IMR-90 (cell line): Measurements from ENCODE around the gene CCNT2. TPM values are rescaled to one million over a fixed set of nuclear protein-coding genes. Genes with fewer than 3 reads are reported as not detected.

Source experiments
- ATAC-seq: fragments of 200-7000 bp; cut with Tn5 transposase; 2 replicates; pipeline ENCODE4 v1.9.1; 2020; ENCODE audit warnings: low read depth, mild to moderate bottlenecking, moderate library complexity
- BruUV-seq: library from RNA; stranded (reverse); fragments of 400-500 nt; replicated peaks from 2 replicates; lab custom pipeline; 2021; lab: Mats Ljungman, UMichigan
- CTCF ChIA-PET: fragments of 300-600 bp; formaldehyde crosslinking; extraction: SDS; loops from one replicate; lab custom pipeline; 2021; ENCODE audit warnings: antibody characterized with exemption; lab: Yijun Ruan, JAX
- POLR2A ChIA-PET: fragments of 300-600 bp; sonication (Branson Sonifier 250); formaldehyde crosslinking; loops from one replicate; lab custom pipeline; 2022; ENCODE audit warnings: antibody characterized with exemption; ENCODE audit not compliant: unreplicated experiment; lab: Charles Lee
- DNase-seq: peaks from one replicate; pipeline ENCODE4 v3.0.0; 2013
- H2AFZ ChIP-seq: replicated peaks from 2 replicates; pipeline ENCODE3; 2013; ENCODE audit warnings: low read length, mild to moderate bottlenecking; ENCODE audit not compliant: poor library complexity
- H2AK5ac ChIP-seq: 2 replicates; pipeline ENCODE4 v1.6.1; 2013; ENCODE audit warnings: low read depth, low read length, inconsistent platforms
- H2AK9ac ChIP-seq: replicated peaks from 2 replicates; pipeline ENCODE3; 2013; ENCODE audit warnings: mild to moderate bottlenecking, low read depth, low read length, moderate library complexity; ENCODE audit not compliant: poor library complexity
- H2BK120ac ChIP-seq: 2 replicates; pipeline ENCODE4 v1.6.1; 2013; ENCODE audit warnings: low read depth, low read length, inconsistent platforms
- H2BK15ac ChIP-seq: 3 replicates; pipeline ENCODE4 v1.6.1; 2013; ENCODE audit warnings: low read depth, low read length, inconsistent platforms
- H2BK20ac ChIP-seq: 2 replicates; pipeline ENCODE4 v1.6.1; 2013; ENCODE audit warnings: low read depth, mild to moderate bottlenecking, inconsistent platforms, low read length, moderate library complexity
- H2BK5ac ChIP-seq: 2 replicates; pipeline ENCODE4 v1.6.1; 2013; ENCODE audit warnings: mild to moderate bottlenecking, low read depth, low read length, inconsistent platforms; ENCODE audit not compliant: poor library complexity, severe bottlenecking
- H3K14ac ChIP-seq: replicated peaks from 2 replicates; pipeline ENCODE4 v1.6.1; 2013; ENCODE audit warnings: low read depth, low read length, inconsistent platforms
- H3K18ac ChIP-seq: 2 replicates; pipeline ENCODE4 v1.6.1; 2013; ENCODE audit warnings: low read depth, low read length, control low read depth
- H3K23ac ChIP-seq: 2 replicates; pipeline ENCODE4 v1.6.1; 2013; ENCODE audit warnings: low read depth, low read length, inconsistent platforms
- H3K27ac ChIP-seq: 2 replicates; pipeline ENCODE4 v1.5.1; 2013; ENCODE audit warnings: mild to moderate bottlenecking, control low read depth, low read length; ENCODE audit not compliant: insufficient read depth
- H3K27me3 ChIP-seq: 2 replicates; pipeline ENCODE4 v1.6.1; 2013; ENCODE audit warnings: low read length; ENCODE audit not compliant: control insufficient read depth, insufficient read depth
- H3K36me3 ChIP-seq: 2 replicates; pipeline ENCODE4 v1.6.1; 2013; ENCODE audit warnings: low read length, mixed read lengths; ENCODE audit not compliant: control insufficient read depth, insufficient read depth
- H3K4ac ChIP-seq: 2 replicates; pipeline ENCODE4 v1.6.1; 2013; ENCODE audit warnings: low read depth, low read length, inconsistent platforms
- H3K4me1 ChIP-seq: 2 replicates; pipeline ENCODE4 v1.6.1; 2013; ENCODE audit warnings: low read length, mixed read lengths; ENCODE audit not compliant: control insufficient read depth, insufficient read depth
- H3K4me2 ChIP-seq: 2 replicates; pipeline ENCODE4 v1.6.1; 2013; ENCODE audit warnings: low read depth, mild to moderate bottlenecking, control low read depth, low read length, moderate library complexity
- H3K4me3 ChIP-seq: 2 replicates; pipeline ENCODE4 v1.5.1; 2013; ENCODE audit warnings: low read depth, mild to moderate bottlenecking, control low read depth, low read length, moderate library complexity; ENCODE audit not compliant: insufficient read depth
- H3K56ac ChIP-seq: 2 replicates; pipeline ENCODE4 v1.6.1; 2013; ENCODE audit warnings: low read length, inconsistent platforms; ENCODE audit not compliant: insufficient read depth; ENCODE audit errors: extremely low read depth
- H3K79me1 ChIP-seq, 2 experiments: 2 replicates each; pipeline ENCODE4 v1.6.1; 2013; ENCODE audit warnings: low read length in 2 of 2, inconsistent platforms in 1 of 2, low read depth in 1 of 2
- H3K9ac ChIP-seq: 2 replicates; pipeline ENCODE4 v1.6.1; 2013; ENCODE audit warnings: low read depth, low read length, control low read depth
- H3K9me1 ChIP-seq: 2 replicates; pipeline ENCODE4 v1.6.1; 2013; ENCODE audit warnings: low read length, inconsistent platforms; ENCODE audit not compliant: insufficient read depth
- H3K9me3 ChIP-seq: 2 replicates; pipeline ENCODE4 v1.6.1; 2013; ENCODE audit warnings: low read length; ENCODE audit not compliant: control insufficient read depth, insufficient read depth
- H4K20me1 ChIP-seq: 2 replicates; pipeline ENCODE4 v1.6.1; 2013; ENCODE audit warnings: low read length, inconsistent platforms; ENCODE audit not compliant: insufficient read depth
- H4K5ac ChIP-seq: 2 replicates; pipeline ENCODE4 v1.6.1; 2013; ENCODE audit warnings: mild to moderate bottlenecking, low read depth, low read length, control low read depth
- H4K8ac ChIP-seq, 2 experiments: 2 replicates each; pipeline ENCODE4 v1.6.1; 2013; ENCODE audit warnings: low read depth in 2 of 2, low read length in 2 of 2, control low read depth in 1 of 2, inconsistent platforms in 1 of 2
- H4K91ac ChIP-seq: 2 replicates; pipeline ENCODE4 v1.6.1; 2013; ENCODE audit warnings: low read depth, low read length, inconsistent platforms; ENCODE audit not compliant: insufficient read depth
- BHLHE40 ChIP-seq: fragments of 150-350 bp; IDR thresholded peaks from 2 replicates; pipeline ENCODE4 v1.6.1; 2016; ENCODE audit warnings: mild to moderate bottlenecking, low read depth, low read length
- CEBPB ChIP-seq: IDR thresholded peaks from 2 replicates; pipeline ENCODE4 v1.6.1; 2012; ENCODE audit warnings: low read depth, low read length, improper control_type of control experiment
- CHD1 ChIP-seq: IDR thresholded peaks from 2 replicates; pipeline ENCODE4 v1.6.1; 2012; ENCODE audit warnings: low read depth, low read length, improper control_type of control experiment
- FOS ChIP-seq: fragments of 150-350 bp; IDR thresholded peaks from 2 replicates; pipeline ENCODE4 v1.6.1; 2016; ENCODE audit warnings: low read depth, low read length
- MAFK ChIP-seq: IDR thresholded peaks from 2 replicates; pipeline ENCODE4 v1.6.1; 2012; ENCODE audit warnings: low read depth, low read length, improper control_type of control experiment
- MAZ ChIP-seq: IDR thresholded peaks from 2 replicates; pipeline ENCODE4 v1.6.1; 2012; ENCODE audit warnings: low read depth, mild to moderate bottlenecking, low read length, improper control_type of control experiment, moderate library complexity, borderline replicate concordance
- MXI1 ChIP-seq: IDR thresholded peaks from 2 replicates; pipeline ENCODE4 v1.6.1; 2012; ENCODE audit warnings: low read depth, mild to moderate bottlenecking, low read length, moderate library complexity, borderline replicate concordance
- NFE2L2 ChIP-seq: fragments of 150-350 bp; IDR thresholded peaks from 2 replicates; pipeline ENCODE4 v1.6.1; 2016; ENCODE audit warnings: low read depth, mild to moderate bottlenecking, low read length
- POLR2A ChIP-seq: IDR thresholded peaks from 2 replicates; pipeline ENCODE4 v1.6.1; 2012; ENCODE audit warnings: mild to moderate bottlenecking, low read depth, low read length
- RAD21 ChIP-seq: IDR thresholded peaks from 2 replicates; pipeline ENCODE4 v1.6.1; 2012; ENCODE audit warnings: low read length, improper control_type of control experiment
- RCOR1 ChIP-seq: IDR thresholded peaks from 2 replicates; pipeline ENCODE4 v1.6.1; 2012; ENCODE audit warnings: mild to moderate bottlenecking, low read length, improper control_type of control experiment; ENCODE audit not compliant: insufficient replicate concordance
- RFX5 ChIP-seq: IDR thresholded peaks from 2 replicates; pipeline ENCODE4 v1.8.0; 2012; ENCODE audit warnings: low read depth, mild to moderate bottlenecking, low read length, moderate library complexity
- SMC3 ChIP-seq: fragments of 150-350 bp; IDR thresholded peaks from 2 replicates; pipeline ENCODE4 v1.6.1; 2016; ENCODE audit warnings: low read depth, mild to moderate bottlenecking, antibody characterized with exemption, low read length, moderate library complexity
- WGBS, 2 experiments: methylation state at CpG; one replicate each; pipeline versions ENCODE4 v1.1.5 to v1.1.7; 2013; ENCODE audit warnings: missing lambda C conversion rate in 2 of 2; ENCODE audit not compliant: insufficient read length in 1 of 2; ENCODE audit errors: extremely low coverage in 2 of 2; 5-methylcytosine and 5-hydroxymethylcytosine counted together
- dilution Hi-C: fragments of 300-500 bp; cut with HindIII; formaldehyde crosslinking; loops from one replicate; pipeline ENCODE4 v1.14.3; 2018; ENCODE audit warnings: low sequenced_read_pairs; ENCODE audit not compliant: unreplicated experiment
- in situ Hi-C: fragments of 300-500 bp; cut with MboI; formaldehyde crosslinking; loops from 3 replicates; pipeline ENCODE4 v1.14.3; 2019; ENCODE audit warnings: low sequenced_read_pairs, inconsistent platforms, mixed read lengths
- intact Hi-C: fragments of 100-400 bp; cut with micrococcal nuclease; formaldehyde crosslinking; loops from 2 replicates; pipeline ENCODE4 v1.10.0; 2022
- polyA plus RNA-seq, 3 experiments: library from polyadenylated mRNA; depleted of rRNA; stranded (reverse); fragments of >200 nt; gene quantifications; 2 replicates each; pipeline ENCODE4 v1.2.3, GENCODE V29; 2012; ENCODE audit warnings: low replicate concordance in 1 of 3
- total RNA-seq: library from RNA; depleted of rRNA; stranded (reverse); fragments of >200 nt; gene quantifications from 2 replicates; pipeline ENCODE4 v1.2.3, GENCODE V29; 2012
- TF ChIP-seq, protein P1 (sequence below): fragments of 150-350 bp; IDR thresholded peaks from 2 replicates; pipeline ENCODE4 v1.6.1; 2017; ENCODE audit warnings: mild to moderate bottlenecking, antibody characterized with exemption, low read length, low read depth
- TF ChIP-seq, protein P2 (sequence below): fragments of 150-350 bp; IDR thresholded peaks from 2 replicates; pipeline ENCODE4 v1.6.1; 2016; ENCODE audit warnings: low read depth, mild to moderate bottlenecking, low read length, moderate library complexity, borderline replicate concordance
- TF ChIP-seq, protein P3 (sequence below): conservative IDR thresholded peaks from 2 replicates; pipeline ENCODE4 v1.5.1; 2012; ENCODE audit warnings: mild to moderate bottlenecking, low read depth, low read length, improper control_type of control experiment

CCNT2 gene
- total and polyA plus RNA-seq, 2 of the 4 experiments (the other 2 are of a cell fraction) = 8.8 to 44.6 TPM

DNA sequence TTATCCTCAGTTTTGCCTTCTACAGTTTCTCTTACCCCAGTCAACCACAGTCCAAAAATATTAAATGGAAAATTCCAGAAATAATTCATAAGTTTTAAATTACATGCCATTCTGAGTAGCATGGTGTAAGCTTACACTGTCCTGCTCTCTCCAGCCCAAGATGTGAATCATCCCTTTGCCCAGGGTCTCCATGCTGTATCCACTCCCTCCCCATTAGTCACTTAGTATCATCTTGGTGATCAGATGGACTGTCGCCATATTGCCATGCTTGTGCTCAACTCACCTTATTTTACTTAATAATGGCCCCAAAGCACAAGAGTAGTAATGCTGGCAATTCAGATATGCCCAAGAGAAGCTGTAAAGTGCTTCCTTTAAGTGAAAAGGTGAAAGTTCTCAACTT, 18.5 kb upstream of the CCNT2 start:
- Histone ChIP-seq H3K4ac (no peak overlapping the region), H3K14ac (no peak overlapping the region), H3K4me1 (no peaks in the 10 kb centered on the region), H3K27me3 (no peaks in the 10 kb centered on the region), H3K9ac (no peak overlapping the region), H3K56ac (no peak overlapping the region), H2BK120ac (no peak overlapping the region), H2BK15ac (no peak overlapping the region), H4K20me1 (no peaks in the 10 kb centered on the region), H3K27ac (no peak overlapping the region), H4K5ac (no peak overlapping the region), H2AK9ac (no peak overlapping the region), H3K4me2 (no peak overlapping the region), H3K9me1 (no peaks in the 10 kb centered on the region), H2AFZ (no peak overlapping the region), H2BK20ac (no peak overlapping the region), H3K18ac (no peak overlapping the region), H2BK5ac (no peak overlapping the region), H4K8ac (no peak overlapping the region), H3K4me3 (no peak overlapping the region), H4K91ac (no peak overlapping the region), H3K79me1 (no peaks in the 10 kb centered on the region), H3K9me3 (no peaks in the 10 kb centered on the region), H3K23ac (no peak overlapping the region), H3K36me3 (no peaks in the 10 kb centered on the region), H2AK5ac (no peak overlapping the region)
- CTCF ChIA-PET = interaction anchor here (1.2 kb wide), 1 partner anchor 449 kb away, joined by 3 read pairs; no protein-coding TSS in a partner anchor
- TF ChIP-seq RCOR1 (no peak), CHD1 (no peak), RAD21 (no peak), SMC3 (no peak), RFX5 (no peak), CEBPB (no peak), MAZ (no peak), NFE2L2 (no peak), BHLHE40 (no peak), MAFK (no peak), MXI1 (no peak), POLR2A (no peak), FOS (no peak)
- TF ChIP-seq, protein P1, sequence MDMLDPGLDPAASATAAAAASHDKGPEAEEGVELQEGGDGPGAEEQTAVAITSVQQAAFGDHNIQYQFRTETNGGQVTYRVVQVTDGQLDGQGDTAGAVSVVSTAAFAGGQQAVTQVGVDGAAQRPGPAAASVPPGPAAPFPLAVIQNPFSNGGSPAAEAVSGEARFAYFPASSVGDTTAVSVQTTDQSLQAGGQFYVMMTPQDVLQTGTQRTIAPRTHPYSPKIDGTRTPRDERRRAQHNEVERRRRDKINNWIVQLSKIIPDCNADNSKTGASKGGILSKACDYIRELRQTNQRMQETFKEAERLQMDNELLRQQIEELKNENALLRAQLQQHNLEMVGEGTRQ = no peak
- TF ChIP-seq, protein P2, sequence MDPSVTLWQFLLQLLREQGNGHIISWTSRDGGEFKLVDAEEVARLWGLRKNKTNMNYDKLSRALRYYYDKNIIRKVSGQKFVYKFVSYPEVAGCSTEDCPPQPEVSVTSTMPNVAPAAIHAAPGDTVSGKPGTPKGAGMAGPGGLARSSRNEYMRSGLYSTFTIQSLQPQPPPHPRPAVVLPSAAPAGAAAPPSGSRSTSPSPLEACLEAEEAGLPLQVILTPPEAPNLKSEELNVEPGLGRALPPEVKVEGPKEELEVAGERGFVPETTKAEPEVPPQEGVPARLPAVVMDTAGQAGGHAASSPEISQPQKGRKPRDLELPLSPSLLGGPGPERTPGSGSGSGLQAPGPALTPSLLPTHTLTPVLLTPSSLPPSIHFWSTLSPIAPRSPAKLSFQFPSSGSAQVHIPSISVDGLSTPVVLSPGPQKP = no peak
- TF ChIP-seq, protein P3, sequence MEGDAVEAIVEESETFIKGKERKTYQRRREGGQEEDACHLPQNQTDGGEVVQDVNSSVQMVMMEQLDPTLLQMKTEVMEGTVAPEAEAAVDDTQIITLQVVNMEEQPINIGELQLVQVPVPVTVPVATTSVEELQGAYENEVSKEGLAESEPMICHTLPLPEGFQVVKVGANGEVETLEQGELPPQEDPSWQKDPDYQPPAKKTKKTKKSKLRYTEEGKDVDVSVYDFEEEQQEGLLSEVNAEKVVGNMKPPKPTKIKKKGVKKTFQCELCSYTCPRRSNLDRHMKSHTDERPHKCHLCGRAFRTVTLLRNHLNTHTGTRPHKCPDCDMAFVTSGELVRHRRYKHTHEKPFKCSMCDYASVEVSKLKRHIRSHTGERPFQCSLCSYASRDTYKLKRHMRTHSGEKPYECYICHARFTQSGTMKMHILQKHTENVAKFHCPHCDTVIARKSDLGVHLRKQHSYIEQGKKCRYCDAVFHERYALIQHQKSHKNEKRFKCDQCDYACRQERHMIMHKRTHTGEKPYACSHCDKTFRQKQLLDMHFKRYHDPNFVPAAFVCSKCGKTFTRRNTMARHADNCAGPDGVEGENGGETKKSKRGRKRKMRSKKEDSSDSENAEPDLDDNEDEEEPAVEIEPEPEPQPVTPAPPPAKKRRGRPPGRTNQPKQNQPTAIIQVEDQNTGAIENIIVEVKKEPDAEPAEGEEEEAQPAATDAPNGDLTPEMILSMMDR = no peak
- ATAC-seq (peak; percentile 84), DNase-seq (peak; percentile 66)
- in situ Hi-C loops (loop anchor here (25.0 kb wide), 1 partner anchor 1013 kb away; no protein-coding TSS in a partner anchor), dilution Hi-C loops (no loop called here), intact Hi-C loops (no loop called here)
- no TSS peak for BruUV-seq
- POLR2A ChIA-PET = no interaction called here
- no CpG with 5 or more reads among the region's 1 CpG for whole genome bisulfite sequencing, 2 experiments
